Caki2 (cell line): ENCODE results near the gene EML6. TPM values are rescaled to one million over a fixed set of nuclear protein-coding genes. Genes with fewer than 3 reads are reported as not detected.

Experiments
- DNase-seq: peaks from one replicate; pipeline ENCODE4 v3.0.0-alpha.2; 2015; ENCODE audit warnings: low read depth
- in situ Hi-C: cut with HindIII; loops from 2 replicates; pipeline ENCODE4 v1.10.0; 2016; ENCODE audit warnings: low sequenced_read_pairs, low pct_unique_long_range_greater_than_20kb, mixed read lengths
- total RNA-seq: library from RNA; depleted of rRNA; stranded (reverse); fragments of >200 nt; shearing (Covaris generic); gene quantifications from 2 replicates; pipeline ENCODE4 v1.2.3, GENCODE V29; 2014; ENCODE audit warnings: low replicate concordance

EML6 gene
- total RNA-seq, 1 experiment from 2014 or later: not detected

GRCh38 chr2:54704238-54704637 lies 19.2 kb upstream of the EML6 start:
- in situ Hi-C loops: no loop called here
- DNase-seq: no peak

DNA sequence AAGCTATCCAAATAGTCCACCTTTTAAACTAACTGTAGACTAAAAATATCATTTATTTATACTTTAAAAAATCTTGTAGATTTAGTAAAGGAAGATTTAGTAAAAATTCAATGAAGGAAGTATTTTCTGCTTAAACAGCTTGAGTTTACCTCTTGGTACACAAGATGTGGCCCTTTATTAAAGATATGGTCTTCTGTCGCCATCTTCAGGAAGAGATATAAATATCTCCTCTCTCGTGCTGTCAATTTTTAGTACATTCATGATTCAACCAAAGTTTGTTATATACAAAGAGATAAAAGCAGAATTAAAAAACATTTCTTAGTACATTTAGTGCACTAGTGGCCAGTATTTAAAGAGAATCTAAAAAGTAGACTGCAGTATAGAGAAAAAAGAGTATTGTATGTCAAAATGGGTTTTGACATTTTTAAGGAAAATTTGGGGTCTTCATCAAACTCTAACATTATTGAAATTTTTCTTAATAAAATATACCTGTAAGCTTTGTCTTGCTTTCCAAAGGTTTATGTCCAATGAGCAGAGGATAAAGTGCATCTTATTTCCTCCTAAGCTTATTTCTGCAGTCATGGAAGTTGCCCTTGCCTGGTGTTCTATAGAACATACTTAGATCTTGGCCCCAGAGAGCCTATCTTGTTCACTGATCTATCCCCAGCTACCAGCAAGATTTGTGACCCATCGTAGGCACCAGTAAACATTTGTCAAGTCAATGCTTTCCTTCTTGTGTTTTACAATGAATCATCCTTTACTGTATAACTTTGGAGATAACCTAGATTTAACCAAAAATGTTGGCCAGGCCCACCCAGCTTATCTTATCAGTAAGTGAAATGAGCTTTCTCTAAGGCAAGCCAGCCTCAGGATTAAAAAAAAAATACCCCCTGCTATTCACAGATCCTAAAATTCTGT lies 18.5 kb upstream of the EML6 start:
- no peak for DNase-seq
- in situ Hi-C loops: no loop called here

DNA sequence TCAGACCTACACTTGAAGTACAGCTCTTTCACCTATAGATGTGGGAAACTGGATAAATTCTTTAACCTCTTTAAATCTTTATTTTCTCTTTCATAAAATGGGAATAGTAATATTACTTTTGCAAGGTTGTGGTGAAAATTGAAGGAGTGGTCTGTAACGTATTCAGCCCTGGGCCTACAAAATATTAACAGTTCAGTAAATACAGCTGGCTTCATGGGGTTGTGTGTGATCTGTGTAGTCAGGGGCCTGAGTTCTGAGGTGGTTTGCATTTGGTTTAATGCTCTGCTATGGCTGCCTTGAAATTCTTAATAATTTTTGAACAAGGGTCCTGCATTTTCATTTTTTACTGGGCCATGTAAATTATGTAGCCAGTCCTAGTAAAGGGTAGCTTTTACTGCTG lies 16.8 kb upstream of the EML6 start:
- in situ Hi-C loops: no loop called here
- DNase-seq: no peak

DNA sequence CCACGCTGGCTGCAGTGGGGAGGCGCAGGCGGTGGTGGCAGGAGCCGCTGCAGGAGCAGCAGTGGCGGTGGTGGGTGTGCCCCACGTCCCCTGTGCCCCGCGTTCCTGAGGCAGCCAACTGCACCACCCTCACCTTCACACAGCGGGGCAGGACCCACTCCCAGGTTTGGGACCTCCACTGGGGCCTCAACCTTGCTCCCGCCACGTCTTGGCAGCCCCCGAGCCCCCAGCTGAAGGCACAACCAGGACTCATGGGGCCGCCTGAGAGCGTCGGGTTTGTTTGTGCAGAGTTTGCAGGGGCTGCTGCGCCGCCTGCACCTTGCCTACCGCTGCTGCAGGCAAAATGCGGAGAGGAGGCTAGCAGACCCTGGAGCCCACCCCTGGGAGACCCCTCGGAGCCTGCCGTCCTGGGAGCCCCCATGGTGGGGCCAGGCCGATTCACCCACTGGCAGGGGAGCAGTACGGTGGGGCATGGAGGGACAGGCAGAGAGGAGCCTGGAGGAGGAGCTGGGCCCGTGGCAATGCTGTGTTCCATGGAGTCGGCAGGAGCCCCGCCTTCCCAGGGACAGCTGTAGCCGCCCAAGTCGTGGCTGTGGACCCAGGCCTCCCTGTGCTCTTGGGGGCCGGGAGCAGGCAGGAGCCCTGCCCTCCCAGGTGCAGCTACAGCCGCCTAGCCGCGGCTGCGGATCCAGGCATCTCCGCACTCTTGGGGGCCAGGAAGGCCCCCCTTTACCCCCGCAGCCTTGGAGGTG lies 14.7 kb upstream of the EML6 start:
- in situ Hi-C loops: no loop called here

GRCh38 chr2:54709336-54709809 lies 14.1 kb upstream of the EML6 start:
- no peak for DNase-seq
- in situ Hi-C loops: no loop called here

More for the DNA sequence above, 14.7 kb upstream of the EML6 start:
- DNase-seq: no peak

DNA sequence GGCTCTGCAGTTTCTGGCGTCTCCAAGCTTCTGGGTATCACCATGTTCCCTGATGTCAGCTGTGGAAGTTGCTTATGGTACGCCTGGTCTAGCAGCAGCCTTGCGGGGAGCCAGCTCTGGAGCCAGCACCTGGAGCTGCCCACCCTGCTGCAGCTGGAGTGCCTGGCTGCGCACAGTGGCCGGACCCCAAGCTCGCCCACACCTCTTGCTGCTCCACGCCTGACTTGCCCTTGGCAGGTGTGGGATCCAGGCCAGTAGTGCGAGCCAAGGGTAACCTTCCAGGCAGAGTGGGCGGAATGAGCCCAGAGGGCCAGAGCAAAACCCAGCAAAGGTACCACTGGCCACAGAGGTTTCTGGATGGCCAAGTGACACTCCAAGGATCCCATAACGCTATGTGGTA lies 13.2 kb upstream of the EML6 start:
- DNase-seq: no peak
- in situ Hi-C loops: no loop called here

DNA sequence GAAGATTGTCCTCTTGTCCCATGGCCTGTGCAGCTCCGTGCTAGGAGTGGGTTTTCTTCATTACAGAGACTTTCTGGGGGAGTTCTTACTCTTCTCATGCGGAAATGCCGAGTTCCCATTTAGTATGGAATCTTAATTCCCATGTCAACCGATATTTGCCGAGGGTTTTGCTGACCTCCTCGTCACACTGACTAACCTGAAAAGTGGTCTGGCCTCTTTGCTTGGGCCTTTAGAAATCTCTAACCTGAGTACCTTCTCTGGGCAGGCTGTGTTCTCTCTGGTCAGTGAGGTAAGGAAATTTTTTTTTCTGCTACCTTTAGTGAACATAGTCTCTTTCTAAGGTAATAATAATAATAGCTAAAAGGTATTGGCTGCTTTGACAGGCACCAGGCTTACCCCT lies 10.9 kb upstream of the EML6 start:
- in situ Hi-C loops: no loop called here
- DNase-seq: no peak

- in situ Hi-C loops: no loop called here
- DNase-seq: no peak
Observed at GRCh38 chr2:54714996-54715395, 8.5 kb upstream of the EML6 start.

DNA sequence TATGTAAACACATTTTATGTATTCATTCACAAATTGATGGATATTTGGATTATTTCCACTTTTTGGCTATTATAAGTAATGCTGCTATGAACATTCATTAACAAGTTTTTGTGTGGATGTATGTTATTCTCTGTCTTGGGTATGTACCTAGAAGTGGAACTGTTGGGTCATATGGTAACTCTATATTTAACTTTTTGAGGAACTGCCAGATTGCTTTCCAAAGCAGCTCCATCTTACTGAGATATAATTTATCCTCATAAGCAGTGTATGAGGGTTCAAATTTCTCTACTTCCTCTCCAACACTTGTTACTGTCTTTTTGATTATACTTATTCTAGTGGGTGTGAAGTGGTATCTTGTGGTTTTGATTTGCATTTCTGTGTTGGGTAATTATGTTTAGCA lies 7.1 kb upstream of the EML6 start:
- in situ Hi-C loops: no loop called here
- no peak for DNase-seq

- in situ Hi-C loops: no loop called here
- DNase-seq: no peak
Observed at GRCh38 chr2:54720563-54720962, 2.9 kb upstream of the EML6 start.

GRCh38 chr2:54722641-54723040 lies 821 bp upstream of the EML6 start:
- in situ Hi-C loops: no loop called here
- DNase-seq: no peak

DNA sequence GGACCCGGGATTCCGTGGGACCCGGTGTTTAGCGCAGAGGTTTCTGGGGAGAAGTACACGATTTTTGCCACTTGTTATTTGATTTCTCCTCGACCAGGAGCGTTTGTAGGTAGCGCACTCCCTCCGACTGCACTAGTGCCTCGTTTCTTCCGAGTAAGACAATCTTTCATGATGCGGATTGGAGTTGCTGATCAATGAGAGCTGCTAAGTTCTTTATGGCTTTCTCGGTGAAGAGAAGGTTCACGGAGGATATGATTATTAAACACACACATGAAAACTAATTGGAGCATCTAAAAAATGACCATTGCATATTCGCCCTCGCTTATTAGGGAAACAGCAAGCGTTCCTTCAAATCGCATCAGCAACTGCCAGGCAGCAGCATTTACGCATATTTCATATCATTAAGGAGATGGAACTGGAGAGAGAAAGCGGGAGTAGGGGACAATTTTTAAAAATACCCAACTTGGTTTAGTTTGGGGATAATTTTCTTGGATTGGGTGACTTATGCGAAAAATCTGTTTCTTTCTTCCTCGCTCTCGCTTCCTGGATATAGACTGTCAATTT lies 616 bp downstream of the EML6 start:
- DNase-seq: peak; percentile 48
- in situ Hi-C loops: no loop called here

- in situ Hi-C loops: no loop called here
- DNase-seq: peak; percentile 38
Observed at GRCh38 chr2:54724560-54725342, 1.3 kb downstream of the EML6 start.

GRCh38 chr2:54725343-54726099 lies 2.1 kb downstream of the EML6 start:
- in situ Hi-C loops: no loop called here
- DNase-seq: no peak

GRCh38 chr2:54726431-54726830 lies 3.0 kb downstream of the EML6 start:
- in situ Hi-C loops: no loop called here
- no peak for DNase-seq

DNA sequence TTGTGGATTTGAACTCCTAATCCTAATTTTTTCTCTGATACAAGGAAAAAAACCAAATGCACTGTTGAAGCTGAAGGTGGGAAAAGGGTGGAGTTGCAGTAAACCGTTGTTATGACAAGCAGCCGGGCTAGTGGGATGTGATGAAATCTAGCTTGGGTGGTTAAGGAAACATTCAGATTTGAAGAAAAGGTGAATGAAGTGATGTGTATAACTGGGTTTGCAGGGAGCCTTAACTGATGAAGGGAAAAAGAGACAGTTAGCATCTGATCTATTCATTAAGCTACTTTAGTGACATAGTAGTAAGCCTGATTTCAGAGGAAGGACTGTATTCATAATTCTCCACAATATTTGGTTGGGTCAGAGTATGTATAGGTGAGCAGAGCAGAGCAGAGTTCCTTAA lies 3.5 kb downstream of the EML6 start:
- in situ Hi-C loops: no loop called here

GRCh38 chr2:54728669-54729120 lies 5.2 kb downstream of the EML6 start:
- in situ Hi-C loops: no loop called here
- DNase-seq: peak; percentile 38

More for the DNA sequence above, 3.5 kb downstream of the EML6 start:
- no peak for DNase-seq

GRCh38 chr2:54735636-54736035 lies 12.2 kb downstream of the EML6 start:
- no peak for DNase-seq
- in situ Hi-C loops: no loop called here
